ENCODE data around the gene JAK1.

Gene JAK1

GRCh38 chr1:64878931-64879611, 87.3 kb downstream of the JAK1 start:
- Histone ChIP-seq H3K27me3 (ENCODE audit: control insufficient read depth, insufficient read depth, low read length) (no peaks in the 10 kb centered on the region), H3K9ac (ENCODE audit: low read depth, low read length) (no peak overlapping the region), H3K4me1 (ENCODE audit: control insufficient read depth, insufficient read depth, low read length) (no peaks in the 10 kb centered on the region), H3K36me3 (ENCODE audit: control insufficient read depth, insufficient read depth, low read length) (peaks cover 3% of the 10 kb centered on the region), H3K9me3 (ENCODE audit: control insufficient read depth, insufficient read depth, low read length) (no peaks in the 10 kb centered on the region), H3K4me3 (ENCODE audit: low read depth, low read length) (no peak overlapping the region)

- Histone ChIP-seq H3K9ac (ENCODE audit: low read depth, low read length) (no peak overlapping the region), H3K4me1 (ENCODE audit: control insufficient read depth, insufficient read depth, low read length) (no peaks in the 10 kb centered on the region), H3K4me3 (ENCODE audit: low read depth, low read length) (no peak overlapping the region), H3K9me3 (ENCODE audit: control insufficient read depth, insufficient read depth, low read length) (no peaks in the 10 kb centered on the region), H3K36me3 (ENCODE audit: control insufficient read depth, insufficient read depth, low read length) (peaks cover 3% of the 10 kb centered on the region), H3K27me3 (ENCODE audit: control insufficient read depth, insufficient read depth, low read length) (no peaks in the 10 kb centered on the region)
These were observed 88.3 kb downstream of the JAK1 start for GRCh38 chr1:64878090-64878489.

- peaks cover 3% of the 10 kb centered on the region for H3K36me3 ChIP-seq (ENCODE audit: control insufficient read depth, insufficient read depth, low read length)
These were observed 88.8 kb downstream of the JAK1 start for GRCh38 chr1:64877598-64877997.

GRCh38 chr1:64877151-64877550, 89.2 kb downstream of the JAK1 start:
- Histone ChIP-seq H3K4me1 (ENCODE audit: control insufficient read depth, insufficient read depth, low read length) (no peaks in the 10 kb centered on the region), H3K36me3 (ENCODE audit: control insufficient read depth, insufficient read depth, low read length) (peaks cover 3% of the 10 kb centered on the region), H3K9ac (ENCODE audit: low read depth, low read length) (no peak overlapping the region), H3K9me3 (ENCODE audit: control insufficient read depth, insufficient read depth, low read length) (no peaks in the 10 kb centered on the region), H3K4me3 (ENCODE audit: low read depth, low read length) (no peak overlapping the region), H3K27me3 (ENCODE audit: control insufficient read depth, insufficient read depth, low read length) (no peaks in the 10 kb centered on the region)

More at GRCh38 chr1:64877598-64877997, 88.8 kb downstream of the JAK1 start:
- H3K27me3 ChIP-seq (ENCODE audit: control insufficient read depth, insufficient read depth, low read length) = no peaks in the 10 kb centered on the region
- no peak overlapping the region for H3K9ac ChIP-seq (ENCODE audit: low read depth, low read length)
- no peaks in the 10 kb centered on the region for H3K9me3 ChIP-seq (ENCODE audit: control insufficient read depth, insufficient read depth, low read length)
- H3K4me1 ChIP-seq (ENCODE audit: control insufficient read depth, insufficient read depth, low read length) = no peaks in the 10 kb centered on the region
- H3K4me3 ChIP-seq (ENCODE audit: low read depth, low read length) = no peak overlapping the region

- H3K4me3 ChIP-seq (ENCODE audit: low read depth, low read length) = no peak overlapping the region
- no peaks in the 10 kb centered on the region for H3K27me3 ChIP-seq (ENCODE audit: control insufficient read depth, insufficient read depth, low read length)
- peaks cover 3% of the 10 kb centered on the region for H3K36me3 ChIP-seq (ENCODE audit: control insufficient read depth, insufficient read depth, low read length)
- H3K4me1 ChIP-seq (ENCODE audit: control insufficient read depth, insufficient read depth, low read length) = no peaks in the 10 kb centered on the region
- H3K9me3 ChIP-seq (ENCODE audit: control insufficient read depth, insufficient read depth, low read length) = no peaks in the 10 kb centered on the region
- H3K9ac ChIP-seq (ENCODE audit: low read depth, low read length) = no peak overlapping the region
These were observed 90.7 kb downstream of the JAK1 start for GRCh38 chr1:64875606-64876005.

GRCh38 chr1:64875101-64875500, 91.2 kb downstream of the JAK1 start:
- Histone ChIP-seq H3K9ac (ENCODE audit: low read depth, low read length) (no peak overlapping the region), H3K27me3 (ENCODE audit: control insufficient read depth, insufficient read depth, low read length) (no peaks in the 10 kb centered on the region), H3K36me3 (ENCODE audit: control insufficient read depth, insufficient read depth, low read length) (peaks cover 3% of the 10 kb centered on the region), H3K4me1 (ENCODE audit: control insufficient read depth, insufficient read depth, low read length) (no peaks in the 10 kb centered on the region), H3K9me3 (ENCODE audit: control insufficient read depth, insufficient read depth, low read length) (no peaks in the 10 kb centered on the region), H3K4me3 (ENCODE audit: low read depth, low read length) (no peak overlapping the region)

GRCh38 chr1:64874666-64875065, 91.7 kb downstream of the JAK1 start:
- Histone ChIP-seq H3K36me3 (ENCODE audit: control insufficient read depth, insufficient read depth, low read length) (peaks cover 3% of the 10 kb centered on the region), H3K4me1 (ENCODE audit: control insufficient read depth, insufficient read depth, low read length) (no peaks in the 10 kb centered on the region)

GRCh38 chr1:64873576-64873975, 92.8 kb downstream of the JAK1 start:
- no peak overlapping the region for H3K4me3 ChIP-seq (ENCODE audit: low read depth, low read length)
- no peaks in the 10 kb centered on the region for H3K4me1 ChIP-seq (ENCODE audit: control insufficient read depth, insufficient read depth, low read length)
- no peaks in the 10 kb centered on the region for H3K9me3 ChIP-seq (ENCODE audit: control insufficient read depth, insufficient read depth, low read length)
- H3K27me3 ChIP-seq (ENCODE audit: control insufficient read depth, insufficient read depth, low read length) = no peaks in the 10 kb centered on the region
- H3K9ac ChIP-seq (ENCODE audit: low read depth, low read length) = no peak overlapping the region
- H3K36me3 ChIP-seq (ENCODE audit: control insufficient read depth, insufficient read depth, low read length) = peaks cover 7% of the 10 kb centered on the region

More at GRCh38 chr1:64874666-64875065, 91.7 kb downstream of the JAK1 start:
- no peaks in the 10 kb centered on the region for H3K27me3 ChIP-seq (ENCODE audit: control insufficient read depth, insufficient read depth, low read length)
- no peak overlapping the region for H3K4me3 ChIP-seq (ENCODE audit: low read depth, low read length)
- no peaks in the 10 kb centered on the region for H3K9me3 ChIP-seq (ENCODE audit: control insufficient read depth, insufficient read depth, low read length)
- no peak overlapping the region for H3K9ac ChIP-seq (ENCODE audit: low read depth, low read length)

- Histone ChIP-seq H3K36me3 (ENCODE audit: control insufficient read depth, insufficient read depth, low read length) (peaks cover 4% of the 10 kb centered on the region), H3K9ac (ENCODE audit: low read depth, low read length) (no peak overlapping the region), H3K4me3 (ENCODE audit: low read depth, low read length) (no peak overlapping the region), H3K27me3 (ENCODE audit: control insufficient read depth, insufficient read depth, low read length) (no peaks in the 10 kb centered on the region), H3K9me3 (ENCODE audit: control insufficient read depth, insufficient read depth, low read length) (no peaks in the 10 kb centered on the region), H3K4me1 (ENCODE audit: control insufficient read depth, insufficient read depth, low read length) (no peaks in the 10 kb centered on the region)
These were observed 94.3 kb downstream of the JAK1 start for GRCh38 chr1:64872067-64872466.

GRCh38 chr1:64871256-64871655, 95.1 kb downstream of the JAK1 start:
- no peaks in the 10 kb centered on the region for H3K4me1 ChIP-seq (ENCODE audit: control insufficient read depth, insufficient read depth, low read length)
- peaks cover 4% of the 10 kb centered on the region for H3K36me3 ChIP-seq (ENCODE audit: control insufficient read depth, insufficient read depth, low read length)
- no peak overlapping the region for H3K4me3 ChIP-seq (ENCODE audit: low read depth, low read length)
- no peak overlapping the region for H3K9ac ChIP-seq (ENCODE audit: low read depth, low read length)
- H3K27me3 ChIP-seq (ENCODE audit: control insufficient read depth, insufficient read depth, low read length) = no peaks in the 10 kb centered on the region
- no peaks in the 10 kb centered on the region for H3K9me3 ChIP-seq (ENCODE audit: control insufficient read depth, insufficient read depth, low read length)

- no peak overlapping the region for H3K4me3 ChIP-seq (ENCODE audit: low read depth, low read length)
These were observed 99.1 kb downstream of the JAK1 start for GRCh38 chr1:64867266-64867665.

GRCh38 chr1:64866689-64867088, 99.7 kb downstream of the JAK1 start:
- H3K27me3 ChIP-seq (ENCODE audit: control insufficient read depth, insufficient read depth, low read length) = no peaks in the 10 kb centered on the region
- no peak overlapping the region for H3K9ac ChIP-seq (ENCODE audit: low read depth, low read length)
- H3K36me3 ChIP-seq (ENCODE audit: control insufficient read depth, insufficient read depth, low read length) = peaks cover 4% of the 10 kb centered on the region
- H3K4me1 ChIP-seq (ENCODE audit: control insufficient read depth, insufficient read depth, low read length) = no peaks in the 10 kb centered on the region
- no peaks in the 10 kb centered on the region for H3K9me3 ChIP-seq (ENCODE audit: control insufficient read depth, insufficient read depth, low read length)
- H3K4me3 ChIP-seq (ENCODE audit: low read depth, low read length) = no peak overlapping the region

More at GRCh38 chr1:64867266-64867665, 99.1 kb downstream of the JAK1 start:
- H3K9ac ChIP-seq (ENCODE audit: low read depth, low read length) = no peak overlapping the region
- H3K4me1 ChIP-seq (ENCODE audit: control insufficient read depth, insufficient read depth, low read length) = no peaks in the 10 kb centered on the region
- peaks cover 4% of the 10 kb centered on the region for H3K36me3 ChIP-seq (ENCODE audit: control insufficient read depth, insufficient read depth, low read length)
- no peaks in the 10 kb centered on the region for H3K9me3 ChIP-seq (ENCODE audit: control insufficient read depth, insufficient read depth, low read length)
- no peaks in the 10 kb centered on the region for H3K27me3 ChIP-seq (ENCODE audit: control insufficient read depth, insufficient read depth, low read length)

Data from iPS-15b (cell line).